GM04503 (cell line): Measurements from ENCODE around the gene KLHL24.
"Not testable (repeated sequence)": the region's sequence is repeated elsewhere in the genome, so short reads cannot be mapped to it uniquely, and the experiment has no call there.

Experiments used
- DNase-seq: peaks from one replicate; pipeline ENCODE4 v3.0.0-alpha.2; 2012; ENCODE audit warnings: low read depth

KLHL24 gene

DNA sequence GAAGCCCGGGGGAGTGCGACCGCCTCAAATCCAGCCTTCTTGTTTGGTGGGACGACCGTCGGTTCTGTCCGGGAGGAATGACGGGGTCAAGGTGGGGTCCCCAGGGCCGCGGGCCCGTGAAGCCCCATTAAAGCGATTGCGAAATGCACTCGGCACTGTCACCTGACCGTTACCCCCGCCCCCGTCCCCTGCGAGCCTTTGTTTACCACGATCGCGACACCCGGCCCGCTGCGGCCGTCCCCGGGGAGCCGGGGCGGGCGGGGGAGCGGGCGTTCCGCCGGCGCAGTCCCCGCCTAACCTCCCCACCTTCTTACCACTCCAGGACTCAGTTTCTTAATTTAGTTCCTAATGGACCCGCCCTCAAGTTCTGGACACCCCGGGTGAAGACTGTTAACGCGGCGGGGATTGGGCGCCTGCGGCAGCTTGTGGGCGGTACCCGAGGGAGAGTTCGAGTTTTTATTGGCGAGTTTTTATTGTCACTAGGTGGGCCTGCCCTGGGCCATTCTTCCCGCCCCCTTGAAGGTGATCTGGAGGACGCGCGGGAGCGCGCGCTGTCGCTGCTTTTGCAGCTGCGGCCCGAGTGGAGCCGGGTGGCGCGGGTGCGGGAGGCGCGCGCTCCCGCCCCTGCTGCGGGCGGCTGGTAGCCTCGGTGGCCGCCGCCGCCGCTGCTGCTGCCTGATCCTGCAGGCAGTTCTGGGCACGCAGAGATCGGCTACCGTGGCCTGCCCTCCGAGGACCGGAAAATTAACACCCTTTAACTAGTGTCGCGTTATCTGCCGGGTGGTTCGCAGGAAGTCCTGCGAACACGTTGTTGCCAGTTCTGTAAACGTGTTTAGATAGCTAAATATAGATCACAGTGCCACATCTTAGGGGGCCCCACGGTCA lies 1.0 kb downstream of the KLHL24 start:
- peak; percentile 78 for DNase-seq

DNA sequence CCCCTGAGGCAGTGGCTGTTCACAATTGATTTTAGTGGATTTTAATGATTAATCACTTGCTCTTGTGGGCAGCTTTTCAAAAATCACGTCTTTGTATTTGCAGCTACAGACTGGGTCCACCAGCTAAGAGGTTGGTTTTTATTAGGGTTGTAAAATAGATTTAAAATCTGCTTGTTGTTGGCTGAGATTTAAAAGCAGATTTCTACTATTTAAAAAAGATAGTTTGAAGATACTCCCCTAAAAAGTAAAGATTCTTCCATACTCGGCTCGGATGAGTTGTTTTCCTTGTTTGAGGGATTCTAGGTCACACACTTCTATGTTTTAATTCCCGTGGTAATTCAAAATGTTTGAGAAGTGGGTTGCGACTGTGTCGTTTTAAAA lies 1.7 kb downstream of the KLHL24 start:
- no peak for DNase-seq

DNA sequence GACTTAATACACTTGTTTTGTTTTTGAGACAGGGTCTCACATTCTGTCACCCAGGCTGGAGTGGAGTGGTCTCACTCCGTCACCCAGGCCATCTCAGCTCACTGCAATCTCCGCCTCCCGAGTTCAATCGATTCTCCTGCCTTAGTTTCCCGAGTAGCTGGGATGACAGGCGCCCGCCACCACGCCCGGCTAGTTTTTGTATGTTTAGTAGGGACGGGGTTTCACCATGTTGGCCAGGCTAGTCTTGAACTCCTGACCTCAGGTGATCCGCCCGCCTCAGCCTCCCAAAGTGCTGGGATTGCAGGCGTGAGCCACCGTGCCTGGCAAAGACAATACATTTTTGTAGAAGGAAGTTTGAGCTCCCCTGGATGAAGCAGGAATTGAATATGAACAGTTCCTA lies 2.2 kb downstream of the KLHL24 start:
- not testable (repeated sequence) for DNase-seq

DNA sequence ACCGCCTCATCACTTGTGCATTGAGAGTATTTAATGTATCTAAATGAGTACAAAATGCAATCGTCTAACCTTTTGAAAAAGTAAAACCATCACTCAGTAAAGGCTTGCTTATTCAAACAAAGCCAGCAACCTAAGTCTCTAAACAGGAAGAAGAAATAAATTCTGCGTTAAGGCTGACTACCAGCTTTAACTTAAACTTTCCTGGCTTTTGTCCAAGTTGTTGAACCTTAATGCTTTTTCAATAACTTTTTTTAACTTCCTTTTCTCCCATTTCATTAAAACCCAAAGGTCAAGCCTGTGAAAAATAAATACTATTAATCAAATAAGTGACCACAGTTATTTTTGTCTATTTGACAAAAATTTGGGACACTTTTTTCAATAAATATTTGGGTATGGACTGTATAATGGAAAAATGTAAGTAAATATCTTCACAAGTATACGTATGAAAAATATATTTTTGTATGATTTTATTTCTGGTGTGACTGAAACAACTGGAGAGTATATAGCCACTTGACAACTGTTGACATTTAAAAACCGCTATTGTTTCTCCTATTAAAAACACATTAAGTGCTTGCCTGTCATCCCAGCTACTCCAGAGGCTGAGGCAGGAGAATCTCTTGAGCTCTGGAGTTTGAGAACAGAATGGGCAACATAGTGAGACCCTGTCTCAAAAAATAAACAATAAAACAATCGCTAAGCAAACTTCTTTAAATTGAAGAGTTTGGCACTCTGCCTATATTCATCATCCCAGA lies 2.9 kb downstream of the KLHL24 start:
- no peak for DNase-seq

DNA sequence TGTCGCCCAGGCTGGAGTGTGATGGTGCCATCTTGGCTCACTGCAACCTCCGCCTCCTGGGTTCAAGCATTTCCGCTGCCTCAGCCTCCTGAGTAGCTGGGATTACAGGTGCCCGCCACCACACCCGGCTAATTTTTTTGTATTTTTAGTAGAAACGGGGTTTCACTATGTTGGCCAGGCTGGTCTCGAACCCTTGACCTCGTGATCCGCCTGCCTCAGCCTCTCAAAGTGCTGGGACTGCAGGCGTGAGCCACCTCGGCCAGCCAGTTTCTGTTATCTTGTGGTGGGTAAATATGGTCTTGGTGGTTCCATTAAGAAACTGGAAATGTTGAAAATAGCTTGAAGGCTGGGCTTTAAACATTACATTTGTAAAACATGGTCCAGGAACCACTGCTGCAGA lies 5.2 kb downstream of the KLHL24 start:
- DNase-seq = not testable (repeated sequence)

DNA sequence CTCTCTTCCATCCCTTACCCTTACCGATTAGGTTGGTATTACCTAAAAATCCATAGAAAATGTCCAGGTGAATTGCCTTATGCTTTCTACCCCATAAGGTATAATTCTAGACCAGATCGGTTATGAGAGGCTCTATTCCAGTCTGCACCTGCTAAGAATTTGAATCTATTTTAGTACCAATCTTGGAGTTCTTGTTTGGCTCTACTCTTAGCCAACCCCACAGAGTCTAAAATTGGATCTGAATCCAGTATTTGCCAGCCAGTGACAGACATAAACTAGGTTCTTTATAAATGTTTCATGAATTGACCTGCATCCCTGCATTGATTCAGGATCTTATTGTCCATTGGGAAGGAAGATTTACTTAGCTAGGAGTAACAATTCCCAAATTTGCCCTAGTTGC lies 6.5 kb downstream of the KLHL24 start:
- DNase-seq = no peak

DNA sequence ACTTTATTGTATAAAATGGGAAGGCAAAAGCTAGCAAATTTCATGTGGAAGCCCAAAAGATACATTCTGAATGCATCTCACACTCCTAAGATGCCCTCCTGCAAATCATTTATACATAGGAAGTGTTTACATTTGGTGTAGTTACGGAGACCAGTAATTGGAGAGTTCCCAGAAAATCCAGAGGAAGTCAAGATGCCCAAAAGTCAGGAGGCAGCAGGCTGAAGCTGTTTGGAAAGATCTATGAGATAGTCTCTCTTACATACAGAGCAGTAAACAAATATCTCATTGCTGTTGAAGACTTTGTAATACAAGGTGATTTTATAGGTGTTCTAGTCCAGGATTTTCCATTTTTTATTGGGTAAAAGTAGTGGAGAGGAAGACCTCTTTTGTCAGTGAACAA lies 8.8 kb downstream of the KLHL24 start:
- DNase-seq = no peak

DNA sequence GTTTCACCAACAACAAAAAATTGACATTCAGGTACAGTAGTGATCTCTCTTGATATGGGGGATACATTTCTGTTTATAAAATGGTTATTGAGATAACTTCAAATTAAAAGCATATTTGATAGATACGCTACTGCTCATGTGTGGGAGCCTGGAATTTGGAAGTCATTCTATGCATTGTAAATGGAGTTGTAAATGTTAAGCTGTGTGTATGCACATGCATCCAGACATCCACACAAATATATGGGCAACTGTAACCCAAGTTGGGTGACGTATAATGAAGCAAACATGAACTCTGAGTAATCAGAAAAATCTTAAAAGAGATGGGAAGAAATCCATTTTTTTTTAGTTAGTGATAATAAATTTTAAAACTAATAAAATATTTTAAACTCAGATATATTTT lies 9.8 kb downstream of the KLHL24 start:
- DNase-seq = no peak

DNA sequence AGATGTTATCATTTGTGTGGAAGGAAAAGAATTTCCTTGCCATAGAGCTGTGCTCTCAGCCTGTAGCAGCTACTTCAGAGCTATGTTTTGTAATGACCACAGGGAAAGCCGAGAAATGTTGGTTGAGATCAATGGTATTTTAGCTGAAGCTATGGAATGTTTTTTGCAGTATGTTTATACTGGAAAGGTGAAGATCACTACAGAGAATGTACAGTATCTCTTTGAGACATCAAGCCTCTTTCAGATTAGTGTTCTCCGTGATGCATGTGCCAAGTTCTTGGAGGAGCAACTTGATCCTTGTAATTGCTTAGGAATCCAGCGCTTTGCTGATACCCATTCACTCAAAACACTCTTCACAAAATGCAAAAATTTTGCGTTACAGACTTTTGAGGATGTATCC lies 15.1 kb downstream of the KLHL24 start:
- DNase-seq = no peak

DNA sequence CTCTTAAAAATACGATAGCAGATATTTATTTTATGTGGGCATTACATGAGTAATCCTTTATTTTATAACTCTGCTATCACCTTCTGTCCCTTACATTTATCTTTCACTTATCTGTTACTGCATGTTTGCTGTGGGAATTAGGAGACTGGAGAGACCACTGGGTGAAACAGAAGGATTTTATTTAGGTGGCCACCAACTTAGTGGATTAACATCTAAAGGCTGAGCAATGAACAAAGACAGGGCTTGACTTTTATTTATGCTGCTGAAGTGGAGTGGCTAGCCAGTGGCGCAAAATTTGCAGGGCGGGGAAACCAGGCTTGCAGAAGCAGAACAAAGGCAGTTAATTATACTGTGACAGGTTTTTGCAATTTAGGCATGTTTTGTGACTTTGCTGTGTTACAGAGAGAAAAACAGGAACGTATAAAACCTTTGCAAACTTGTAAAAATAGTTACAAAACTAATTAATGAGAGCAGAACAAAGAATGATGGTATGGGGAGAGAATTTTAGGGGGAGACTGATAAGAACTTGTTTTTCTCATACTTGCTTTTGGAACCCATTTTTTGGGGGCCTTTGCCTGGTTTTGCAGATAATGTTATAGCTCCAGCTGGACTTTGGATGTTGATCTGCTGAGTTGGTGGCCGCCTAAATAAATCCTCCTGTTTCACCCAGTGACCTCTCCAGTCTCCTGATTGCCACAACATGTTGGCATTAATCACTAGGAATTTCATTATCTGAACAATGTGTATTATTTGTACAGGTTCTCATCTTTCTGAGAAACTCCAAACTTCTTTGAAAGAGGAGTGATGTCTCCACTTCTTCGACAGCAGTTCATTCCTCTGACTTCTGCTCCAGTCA lies 18.0 kb downstream of the KLHL24 start:
- DNase-seq = no peak

DNA sequence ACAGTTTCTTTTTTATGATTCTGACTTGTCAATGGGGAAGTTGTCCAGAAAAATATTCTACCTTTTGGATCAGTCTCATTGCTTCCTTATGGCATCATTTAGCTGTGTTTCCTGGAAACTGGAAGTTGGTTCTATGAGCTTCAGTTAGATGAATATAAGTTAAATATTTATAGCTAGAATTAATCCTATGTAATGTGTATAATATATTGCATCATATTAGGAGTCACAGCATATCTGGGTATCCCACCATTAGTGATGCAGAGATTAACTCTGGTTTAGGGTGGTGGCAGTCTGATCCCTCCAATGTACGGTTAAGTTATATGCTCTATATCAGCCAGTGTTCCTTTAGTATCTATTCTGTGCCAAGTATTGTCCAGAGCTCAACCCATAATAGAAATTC lies 19.3 kb downstream of the KLHL24 start:
- no peak for DNase-seq

DNA sequence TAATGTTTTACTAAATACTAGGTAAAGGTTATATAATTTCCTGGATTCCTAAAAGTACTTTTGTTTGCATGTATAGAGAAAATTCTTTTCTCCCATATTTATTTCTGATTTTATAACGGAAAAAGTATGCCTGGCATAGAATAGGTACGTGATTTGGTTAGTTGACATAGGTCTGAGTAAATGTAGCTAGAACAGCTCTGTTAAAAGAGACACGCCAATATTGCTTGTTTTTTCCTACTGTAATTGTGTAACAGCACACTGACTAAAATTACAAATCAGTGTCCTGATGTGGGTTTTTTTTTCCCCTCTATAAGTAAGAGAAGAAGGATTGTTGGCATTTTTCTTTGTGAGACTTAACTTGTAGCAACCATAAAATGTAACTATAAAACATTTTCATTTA lies 26.7 kb downstream of the KLHL24 start:
- DNase-seq = no peak

DNA sequence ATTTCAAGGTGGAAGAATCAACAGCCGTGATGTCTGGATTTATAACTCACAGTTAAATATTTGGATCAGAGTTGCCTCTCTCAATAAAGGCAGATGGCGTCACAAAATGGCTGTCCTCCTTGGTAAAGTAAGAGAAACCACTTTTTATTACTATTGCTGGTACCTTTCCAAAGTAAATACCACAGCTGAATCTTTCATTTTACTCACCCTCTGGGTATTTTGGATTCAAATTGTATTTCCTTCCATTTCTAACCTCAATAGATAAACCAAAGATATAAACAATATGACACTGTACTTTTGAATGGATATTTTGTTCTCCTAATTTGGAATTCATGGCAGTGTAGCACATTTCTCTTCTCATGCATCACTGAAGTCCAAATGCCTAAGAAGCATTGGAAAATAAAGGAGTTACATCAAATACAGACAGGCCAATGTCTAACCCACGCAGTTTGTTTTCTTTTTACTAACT lies 29.5 kb downstream of the KLHL24 start:
- DNase-seq = peak; percentile 96

DNA sequence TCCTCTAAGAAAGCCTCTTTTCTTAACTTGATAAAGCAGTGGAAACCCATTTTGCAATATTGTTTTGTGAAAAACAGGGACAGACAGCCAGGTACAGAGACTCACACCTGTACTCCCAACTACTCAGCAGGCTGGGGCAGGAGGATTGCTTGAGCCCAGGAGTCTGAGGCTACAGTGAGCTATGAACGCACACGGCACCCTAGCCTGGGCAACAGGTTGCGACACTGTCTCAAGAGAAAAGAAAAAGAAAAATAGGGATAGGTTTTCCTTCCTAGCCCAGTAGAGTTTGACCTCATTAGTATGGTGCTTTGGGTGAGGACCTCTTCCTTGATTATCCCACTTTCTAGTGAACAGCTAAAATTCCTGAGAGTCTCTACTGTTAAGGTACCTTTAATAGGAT lies 44.6 kb downstream of the KLHL24 start:
- DNase-seq = no peak

DNA sequence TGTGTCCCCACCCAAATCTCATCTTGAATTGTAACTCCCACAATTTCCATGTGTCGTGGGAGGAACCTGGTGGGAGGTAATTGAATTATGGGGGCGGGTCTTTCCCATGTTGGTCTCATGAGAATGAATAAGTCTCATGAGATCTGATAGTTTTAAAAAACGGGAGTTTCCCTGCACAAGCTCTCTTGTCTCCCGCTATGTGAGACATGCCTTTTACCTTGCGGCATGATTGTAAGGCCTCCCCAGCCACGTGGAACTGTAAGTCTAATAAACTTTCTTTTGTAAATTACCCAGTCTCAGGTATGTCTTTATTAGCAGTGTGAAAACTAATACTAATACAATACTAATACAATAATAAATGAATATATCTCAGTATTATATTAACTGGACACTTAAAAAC lies 52.3 kb downstream of the KLHL24 start:
- no peak for DNase-seq

DNA sequence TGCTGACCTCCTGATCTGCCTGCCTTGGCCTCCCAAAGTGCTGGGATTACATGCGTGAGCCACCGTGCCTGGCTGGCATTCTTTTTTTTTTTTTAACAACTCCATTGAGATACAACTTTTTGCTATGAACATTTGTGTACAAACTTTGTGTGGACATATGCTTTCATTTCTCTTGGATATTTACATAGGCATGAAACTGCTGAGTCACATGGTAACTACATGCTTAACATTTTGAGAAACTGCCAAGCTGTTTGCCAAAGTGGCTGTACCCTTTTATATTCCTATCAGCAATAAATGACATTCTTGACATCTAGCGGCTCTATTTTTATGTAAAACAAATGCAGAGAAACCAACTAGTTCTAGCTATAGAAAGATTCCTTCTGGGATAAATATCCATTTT lies 53.5 kb downstream of the KLHL24 start:
- DNase-seq = no peak

DNA sequence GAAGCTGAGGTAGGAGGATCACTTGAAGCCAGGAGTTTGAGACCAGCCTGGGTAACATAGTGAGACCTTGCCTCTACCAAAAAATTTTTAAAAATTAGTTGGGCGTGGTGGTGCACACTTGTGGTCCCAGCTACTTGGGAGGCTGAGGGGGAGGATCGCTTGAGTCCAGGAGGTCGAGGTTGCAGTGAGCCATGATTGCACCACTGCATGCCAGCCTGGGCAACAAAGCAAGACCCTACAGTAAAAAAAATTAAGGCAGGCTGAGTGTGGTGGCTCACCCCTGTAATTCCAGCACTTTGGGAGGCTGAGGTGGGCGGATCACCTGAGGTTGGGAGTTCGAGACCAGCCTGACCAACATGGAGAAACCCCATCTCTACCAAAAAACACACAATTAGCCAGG lies 54.2 kb downstream of the KLHL24 start:
- DNase-seq = not testable (repeated sequence)

DNA sequence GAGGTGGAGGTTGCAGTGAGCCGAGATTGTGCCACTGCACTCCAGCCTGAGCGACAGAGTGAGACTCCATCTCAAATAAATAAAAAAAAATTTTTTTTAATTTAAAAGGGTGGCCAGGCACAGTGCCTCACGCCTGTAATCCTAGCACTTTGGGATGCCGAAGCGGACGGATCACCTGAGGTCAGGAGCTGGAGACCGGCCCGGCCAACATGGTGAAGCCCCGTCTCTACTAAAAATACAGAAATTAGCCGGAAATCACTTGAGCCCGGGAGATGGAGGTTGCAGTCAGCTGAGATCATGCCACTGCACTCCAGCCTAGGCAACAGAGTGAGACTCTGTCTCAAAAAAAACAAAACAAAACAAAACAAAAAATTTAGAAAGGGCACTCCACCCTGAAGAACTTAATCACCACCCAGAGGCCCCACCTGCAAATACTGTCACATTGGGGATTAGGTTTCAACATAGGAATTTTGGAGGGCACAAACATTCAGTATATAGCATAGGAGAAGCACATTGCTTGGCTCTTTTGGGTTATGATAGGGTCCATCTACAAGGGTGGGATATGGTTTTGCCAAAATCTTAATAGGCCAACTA lies 55.1 kb downstream of the KLHL24 start:
- no peak for DNase-seq

DNA sequence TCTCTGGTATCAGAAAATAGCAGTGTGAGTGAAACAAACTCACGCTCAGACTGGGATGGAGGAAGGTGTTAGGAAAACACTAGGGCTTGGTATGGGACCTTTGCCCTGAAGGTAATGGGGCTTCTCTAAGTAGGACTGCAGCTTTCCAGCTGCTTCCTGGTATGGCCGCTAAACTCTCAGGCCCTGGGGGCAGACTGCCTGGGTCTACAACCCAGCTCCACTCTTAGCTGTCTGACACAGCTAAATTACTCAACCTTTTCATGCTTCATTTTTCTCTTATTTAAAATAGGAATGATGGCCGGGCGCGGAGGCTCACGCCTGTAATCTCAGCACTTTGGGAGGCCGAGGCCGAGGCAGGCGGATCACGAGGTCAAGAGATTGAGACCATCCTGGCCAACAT lies 57.0 kb downstream of the KLHL24 start:
- no peak for DNase-seq

DNA sequence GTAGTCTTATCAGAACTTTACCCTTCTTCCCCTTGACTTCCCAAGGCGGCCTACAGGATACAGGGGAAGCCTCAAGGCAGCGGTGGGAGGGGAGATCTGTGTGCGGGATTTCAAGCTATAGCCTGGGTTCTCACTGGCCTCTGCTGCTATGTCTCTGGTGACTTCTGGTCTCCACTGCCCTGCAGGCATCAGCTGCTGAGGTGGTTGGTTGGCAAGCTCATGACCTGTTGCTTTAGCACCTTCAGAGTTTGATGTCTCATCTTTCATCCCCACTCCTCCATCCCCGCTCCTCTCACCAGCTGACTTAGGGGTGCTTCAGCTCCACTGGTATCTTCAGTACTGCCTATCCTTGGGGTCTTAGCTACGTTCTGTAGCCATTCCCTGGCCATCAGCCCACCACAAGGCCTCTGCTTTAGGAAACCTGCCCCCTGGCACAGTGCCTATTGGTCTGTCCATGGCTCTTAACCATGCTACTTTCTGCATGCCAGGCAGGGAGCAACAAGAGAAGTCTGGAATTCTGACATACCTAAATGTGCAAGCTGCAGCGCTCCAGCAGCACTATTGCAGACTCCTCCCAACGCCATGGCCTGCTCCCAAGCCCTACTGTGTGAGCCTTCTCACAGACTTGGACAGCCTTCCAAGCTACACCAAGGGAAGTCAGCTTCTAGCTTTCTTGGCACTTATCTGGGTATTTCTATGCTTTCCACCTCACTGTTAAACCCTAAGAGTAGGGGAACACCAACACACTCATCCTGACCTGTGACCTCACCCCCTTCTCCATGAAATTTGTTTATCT lies 60.3 kb downstream of the KLHL24 start:
- DNase-seq = no peak

DNA sequence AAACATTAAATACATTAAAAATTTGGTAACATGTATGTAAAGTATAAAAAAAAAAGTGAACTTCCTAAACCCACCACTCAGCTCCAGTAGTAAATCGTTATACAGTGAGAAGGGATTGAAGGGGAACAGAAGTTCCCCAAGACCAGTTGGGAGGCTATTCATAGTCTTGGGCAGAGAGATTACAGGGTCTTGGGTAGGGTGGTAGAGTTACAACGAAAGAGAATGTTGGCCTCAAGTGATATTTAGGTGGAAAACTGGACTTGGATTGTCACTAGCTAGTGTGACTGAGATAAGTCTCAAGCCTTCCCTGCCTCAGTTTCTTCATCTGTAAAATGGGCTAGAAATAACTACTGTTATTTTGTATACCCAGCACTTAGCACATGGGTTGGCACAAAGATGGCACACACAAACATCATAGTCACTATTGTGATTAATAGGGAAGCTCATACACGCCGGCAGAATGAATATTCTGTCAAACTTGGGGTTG lies 61.7 kb downstream of the KLHL24 start:
- DNase-seq = no peak
